OCI-LY1 (cell line): ENCODE measurements around the gene CSGALNACT2.

Experiments used
- H2AFZ ChIP-seq: fragments of 200-600 bp; sonication (generic), shearing (Covaris generic); 2 replicates; pipeline ENCODE4 v1.6.0; 2014; ENCODE audit warnings: antibody characterized with exemption, mild to moderate bottlenecking, low read length
- H3F3A ChIP-seq: fragments of 200-600 bp; sonication (generic), shearing (Covaris generic); 2 replicates; pipeline ENCODE4 v1.6.0; 2014; ENCODE audit warnings: mild to moderate bottlenecking, antibody characterized with exemption, low read length, moderate library complexity; ENCODE audit not compliant: insufficient read depth
- H3K27ac ChIP-seq: fragments of 200-600 bp; sonication (generic); 2 replicates; pipeline ENCODE4 v1.5.1; 2014; ENCODE audit warnings: low read length, mixed run types, mild to moderate bottlenecking, low read depth; ENCODE audit not compliant: poor library complexity, severe bottlenecking
- H3K27me3 ChIP-seq: fragments of 200-600 bp; sonication (generic); 2 replicates; pipeline ENCODE4 v1.6.0; 2014; ENCODE audit warnings: antibody characterized with exemption, mild to moderate bottlenecking, low read length, moderate library complexity; ENCODE audit not compliant: insufficient read depth
- H3K36me3 ChIP-seq: fragments of 200-600 bp; sonication (generic); 2 replicates; pipeline ENCODE4 v1.6.1; 2014; ENCODE audit warnings: mild to moderate bottlenecking, antibody characterized with exemption, low read length, moderate library complexity, mixed read lengths; ENCODE audit not compliant: insufficient read depth
- H3K4me1 ChIP-seq: fragments of 200-600 bp; sonication (generic); 2 replicates; pipeline ENCODE4 v1.5.1; 2014; ENCODE audit warnings: mild to moderate bottlenecking, low read length, moderate library complexity; ENCODE audit not compliant: insufficient read depth, severe bottlenecking
- H3K4me2 ChIP-seq: fragments of 200-600 bp; sonication (generic), shearing (Covaris generic); 2 replicates; pipeline ENCODE4 v1.6.1; 2014; ENCODE audit warnings: low read length
- H3K4me3 ChIP-seq: fragments of 200-600 bp; sonication (generic); 2 replicates; pipeline ENCODE4 v1.5.1; 2014; ENCODE audit warnings: low read length, low read depth, mild to moderate bottlenecking, mixed read lengths; ENCODE audit not compliant: poor library complexity, severe bottlenecking
- H3K79me2 ChIP-seq: fragments of 200-600 bp; shearing (Covaris generic); 2 replicates; pipeline ENCODE4 v1.6.1; 2016; ENCODE audit warnings: mixed run types, low read length, mixed read lengths; ENCODE audit not compliant: insufficient read depth
- H3K9ac ChIP-seq: fragments of 200-600 bp; sonication (generic), shearing (Covaris generic); 2 replicates; pipeline ENCODE4 v1.6.1; 2014; ENCODE audit warnings: mild to moderate bottlenecking, low read length, mixed read lengths
- H3K9me2 ChIP-seq: fragments of 200-600 bp; sonication (generic), shearing (Covaris generic); 2 replicates; pipeline ENCODE4 v1.6.1; 2014; ENCODE audit warnings: low read depth, mild to moderate bottlenecking, low read length, mixed read lengths
- H3K9me3 ChIP-seq: fragments of 200-600 bp; shearing (Covaris generic); 2 replicates; pipeline ENCODE4 v1.6.1; 2014; ENCODE audit warnings: low read length, mixed read lengths
- H4K20me1 ChIP-seq: fragments of 200-600 bp; sonication (generic), shearing (Covaris generic); 2 replicates; pipeline ENCODE4 v1.6.0; 2016; ENCODE audit warnings: mild to moderate bottlenecking, low read length; ENCODE audit not compliant: insufficient read depth
- CTCF ChIP-seq: fragments of 200-600 bp; sonication (generic), shearing (Covaris generic); IDR thresholded peaks from 2 replicates; pipeline ENCODE4 v1.5.1; 2017; ENCODE audit warnings: mild to moderate bottlenecking, antibody characterized with exemption, low read length, moderate library complexity, mixed read lengths
- EZH2 ChIP-seq: fragments of 200-600 bp; sonication (generic), shearing (Covaris generic); IDR thresholded peaks from 2 replicates; pipeline ENCODE4 v1.8.0; 2017; ENCODE audit warnings: borderline replicate concordance, mixed run types, mild to moderate bottlenecking, antibody characterized with exemption, low read length, moderate library complexity, mixed read lengths

Gene CSGALNACT2

GRCh38 chr10:43193496-43194080, 55.3 kb downstream of the CSGALNACT2 start:
- H3K9ac ChIP-seq: no peak overlapping the region
- H3K27ac ChIP-seq: no peak overlapping the region
- no peaks in the 10 kb centered on the region for H3K36me3 ChIP-seq
- H3K9me3 ChIP-seq: no peaks in the 10 kb centered on the region
- H3K9me2 ChIP-seq: no peaks in the 10 kb centered on the region
- no peaks in the 10 kb centered on the region for H3K79me2 ChIP-seq
- no peaks in the 10 kb centered on the region for H3K4me1 ChIP-seq
- no peaks in the 10 kb centered on the region; the same call in 1 of the 2 replicates for H3K27me3 ChIP-seq
- no peaks in the 10 kb centered on the region for H3F3A ChIP-seq
- TF ChIP-seq EZH2 (no peak), CTCF (no peak)
- H2AFZ ChIP-seq: no peak overlapping the region
- H4K20me1 ChIP-seq: no peaks in the 10 kb centered on the region
- no peak overlapping the region for H3K4me2 ChIP-seq
- H3K4me3 ChIP-seq: no peak overlapping the region

- Histone ChIP-seq H3K4me1 (no peaks in the 10 kb centered on the region), H3K79me2 (no peaks in the 10 kb centered on the region), H4K20me1 (no peaks in the 10 kb centered on the region), H3K36me3 (no peaks in the 10 kb centered on the region), H3K9me3 (no peaks in the 10 kb centered on the region), H3K9ac (no peak overlapping the region), H3K9me2 (no peaks in the 10 kb centered on the region), H3K4me3 (no peak overlapping the region), H3K4me2 (no peak overlapping the region), H3K27me3 (no peaks in the 10 kb centered on the region; the same call in 1 of the 2 replicates), H2AFZ (no peak overlapping the region), H3K27ac (no peak overlapping the region), H3F3A (no peaks in the 10 kb centered on the region)
- TF ChIP-seq EZH2: no peak
- TF ChIP-seq CTCF: no peak
These were observed 56.0 kb downstream of the CSGALNACT2 start for GRCh38 chr10:43194266-43194665.

- Histone ChIP-seq H3K4me3 (no peak overlapping the region), H3K4me1 (no peaks in the 10 kb centered on the region), H3K9me2 (no peaks in the 10 kb centered on the region), H4K20me1 (no peaks in the 10 kb centered on the region), H2AFZ (no peak overlapping the region), H3K9ac (no peak overlapping the region), H3K9me3 (no peaks in the 10 kb centered on the region), H3K27ac (no peak overlapping the region), H3K27me3 (no peaks in the 10 kb centered on the region; the same call in 1 of the 2 replicates), H3K36me3 (no peaks in the 10 kb centered on the region), H3F3A (no peaks in the 10 kb centered on the region), H3K4me2 (no peak overlapping the region), H3K79me2 (no peaks in the 10 kb centered on the region)
- TF ChIP-seq CTCF: no peak
- TF ChIP-seq EZH2: no peak
These were observed 56.6 kb downstream of the CSGALNACT2 start for GRCh38 chr10:43194859-43195258.
